ENCODE measurements around the gene RIN3.

Gene RIN3

GRCh38 chr14:92487513-92488133 lies 26.0 kb upstream of the RIN3 start:
- DNase-seq (ENCODE audit: low spot score), result no peak

DNA sequence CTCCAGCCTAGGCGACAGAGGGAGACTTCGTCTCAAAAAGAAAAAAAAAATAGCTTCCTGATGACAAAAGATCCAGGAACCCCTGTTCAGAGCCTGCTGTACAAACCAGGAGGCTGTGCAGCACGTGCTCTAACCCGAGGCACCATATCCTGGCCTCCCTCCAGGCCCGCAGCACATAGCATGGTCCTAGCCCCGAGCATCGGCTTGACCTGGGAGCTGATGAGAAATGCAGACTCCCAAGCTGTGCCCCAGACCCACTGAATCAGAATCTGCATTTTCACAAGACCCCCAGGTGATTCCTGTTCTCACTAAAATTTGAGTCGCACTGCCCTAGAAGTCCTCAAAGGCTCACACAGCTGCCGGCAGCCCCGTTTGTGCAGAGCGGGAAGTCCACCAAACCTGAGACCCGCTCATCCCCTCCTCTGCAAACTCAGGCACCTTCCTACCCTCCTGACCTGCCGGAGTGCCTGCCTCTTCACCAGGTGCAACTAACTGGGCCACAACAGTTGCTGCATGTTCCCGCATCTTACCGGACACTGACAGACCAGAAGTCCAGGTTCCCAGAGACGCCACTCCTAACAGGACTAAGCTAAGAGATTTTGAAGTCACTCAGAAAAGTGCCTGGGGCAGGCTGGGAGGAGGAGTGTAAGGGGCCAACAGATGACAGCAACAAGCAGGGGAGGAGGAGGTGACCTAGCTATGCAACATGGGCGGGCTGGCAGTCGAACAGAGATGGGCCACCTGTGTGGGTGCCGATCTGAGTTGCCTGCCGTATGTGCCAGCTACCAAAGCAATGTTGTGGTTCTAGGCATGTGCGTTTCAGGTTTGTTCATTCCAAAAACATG lies 24.0 kb upstream of the RIN3 start:
- no peak for DNase-seq (ENCODE audit: low spot score)

- peak; percentile 41 for DNase-seq (ENCODE audit: low spot score)
Measured at GRCh38 chr14:92490239-92490959, 23.2 kb upstream of the RIN3 start.

DNA sequence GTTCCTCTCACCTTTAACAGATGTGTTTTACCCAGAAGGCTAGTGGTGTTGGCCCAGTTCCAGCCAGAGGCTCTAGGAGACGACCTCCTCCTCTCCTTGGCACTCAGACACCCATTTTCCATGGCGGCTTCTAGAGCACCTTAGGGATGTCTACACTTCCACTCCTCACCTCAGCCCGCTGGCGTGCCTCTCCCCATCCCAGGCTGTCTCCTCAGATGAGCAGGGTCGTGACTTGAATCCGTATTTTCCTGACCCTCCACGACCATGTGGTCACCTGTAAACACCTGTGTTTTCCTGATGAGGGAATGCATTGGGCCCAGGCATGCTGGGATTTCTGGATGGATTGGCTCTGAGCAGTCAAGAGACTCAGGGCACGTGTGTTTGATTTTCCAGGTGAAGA lies 21.8 kb upstream of the RIN3 start:
- no peak for DNase-seq (ENCODE audit: low spot score)

GRCh38 chr14:92492258-92492657 lies 21.3 kb upstream of the RIN3 start:
- peak; percentile 36 for DNase-seq (ENCODE audit: low spot score)

- DNase-seq (ENCODE audit: low spot score), result no peak
Measured at GRCh38 chr14:92493024-92493423, 20.6 kb upstream of the RIN3 start.

- DNase-seq (ENCODE audit: low spot score), result no peak
Measured at GRCh38 chr14:92493492-92493891, 20.1 kb upstream of the RIN3 start.

GRCh38 chr14:92494512-92494911 lies 19.1 kb upstream of the RIN3 start:
- DNase-seq (ENCODE audit: low spot score), result no peak

GRCh38 chr14:92495027-92495426 lies 18.6 kb upstream of the RIN3 start:
- peak; percentile 19 for DNase-seq (ENCODE audit: low spot score)

DNA sequence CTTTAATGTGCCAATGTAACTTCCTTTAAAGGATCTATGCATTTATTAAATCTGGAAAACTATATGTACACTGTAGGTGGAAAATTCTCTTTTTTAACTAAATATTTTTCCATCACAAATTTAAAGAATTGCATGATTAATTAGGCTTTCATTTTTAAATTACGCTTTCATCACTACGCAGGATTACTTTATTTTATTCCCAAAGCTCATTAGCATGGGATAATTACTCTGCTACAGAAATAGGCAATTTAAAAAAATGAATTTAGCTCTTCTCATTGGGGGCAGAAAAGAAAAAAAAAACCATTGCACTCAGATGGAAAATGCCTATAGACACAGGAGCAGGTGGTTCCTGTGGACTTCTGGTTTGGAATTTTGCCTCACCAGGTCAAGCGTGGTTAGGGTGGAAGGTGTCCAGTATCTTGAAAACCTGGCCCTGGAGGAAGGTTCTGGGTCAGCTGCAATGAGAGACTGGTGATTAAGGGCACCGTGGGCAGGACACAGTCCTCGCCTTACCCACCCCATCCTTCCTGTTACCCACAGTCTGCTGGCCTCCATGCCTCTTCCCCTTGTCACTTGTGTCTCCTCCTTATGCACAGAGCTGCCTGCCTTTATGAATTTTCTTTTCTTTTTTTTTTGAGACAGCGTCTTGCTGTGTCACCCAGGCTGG lies 17.3 kb upstream of the RIN3 start:
- no peak for DNase-seq (ENCODE audit: low spot score)

- DNase-seq (ENCODE audit: low spot score), result no peak
Measured at GRCh38 chr14:92497391-92497790, 16.2 kb upstream of the RIN3 start.

DNA sequence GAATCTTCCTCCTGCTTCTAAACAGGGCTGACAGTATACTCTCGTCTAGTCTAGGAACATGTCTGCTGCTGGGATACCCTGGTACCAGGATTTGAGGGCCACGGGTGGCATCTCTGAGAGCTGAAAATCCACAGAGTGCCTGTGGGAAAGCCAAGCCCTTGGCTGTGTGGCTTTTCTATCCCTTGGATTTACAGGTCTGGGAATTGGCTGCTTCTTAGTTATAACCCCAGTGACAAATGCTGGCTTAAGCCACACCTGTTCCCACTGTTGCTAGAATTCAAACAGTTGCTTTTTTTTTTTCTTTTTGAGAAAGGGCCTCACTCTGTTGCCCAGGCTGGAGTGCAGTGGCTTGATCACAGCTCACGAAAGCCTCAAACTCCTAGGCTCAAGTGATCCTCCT lies 14.3 kb upstream of the RIN3 start:
- DNase-seq (ENCODE audit: low spot score), result no peak

DNA sequence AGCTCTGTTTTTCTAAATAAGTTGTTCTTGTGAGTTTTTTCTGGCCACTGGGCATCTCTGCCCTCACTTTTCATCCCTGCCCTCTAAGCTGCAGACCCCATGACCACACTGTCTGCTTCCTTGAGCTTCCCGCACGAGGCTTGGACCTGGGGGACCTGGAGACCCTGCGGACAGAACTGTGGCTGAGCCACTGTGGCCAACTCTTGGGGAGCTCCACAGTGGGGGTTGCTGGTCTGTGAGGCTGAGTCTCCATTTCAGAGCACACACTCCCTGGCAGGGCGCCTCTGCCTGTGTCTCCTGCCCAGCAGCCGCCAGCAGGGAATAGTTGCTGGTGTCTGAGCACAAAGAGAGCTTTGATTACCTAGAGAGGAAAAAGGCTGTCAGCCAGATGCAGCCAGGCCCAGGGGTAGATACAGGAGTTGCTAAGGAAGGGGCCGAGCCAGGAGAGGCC lies 13.1 kb upstream of the RIN3 start:
- peak; percentile 59 for DNase-seq (ENCODE audit: low spot score)

- no peak for DNase-seq (ENCODE audit: low spot score)
Measured at GRCh38 chr14:92501891-92502351, 11.7 kb upstream of the RIN3 start.

DNA sequence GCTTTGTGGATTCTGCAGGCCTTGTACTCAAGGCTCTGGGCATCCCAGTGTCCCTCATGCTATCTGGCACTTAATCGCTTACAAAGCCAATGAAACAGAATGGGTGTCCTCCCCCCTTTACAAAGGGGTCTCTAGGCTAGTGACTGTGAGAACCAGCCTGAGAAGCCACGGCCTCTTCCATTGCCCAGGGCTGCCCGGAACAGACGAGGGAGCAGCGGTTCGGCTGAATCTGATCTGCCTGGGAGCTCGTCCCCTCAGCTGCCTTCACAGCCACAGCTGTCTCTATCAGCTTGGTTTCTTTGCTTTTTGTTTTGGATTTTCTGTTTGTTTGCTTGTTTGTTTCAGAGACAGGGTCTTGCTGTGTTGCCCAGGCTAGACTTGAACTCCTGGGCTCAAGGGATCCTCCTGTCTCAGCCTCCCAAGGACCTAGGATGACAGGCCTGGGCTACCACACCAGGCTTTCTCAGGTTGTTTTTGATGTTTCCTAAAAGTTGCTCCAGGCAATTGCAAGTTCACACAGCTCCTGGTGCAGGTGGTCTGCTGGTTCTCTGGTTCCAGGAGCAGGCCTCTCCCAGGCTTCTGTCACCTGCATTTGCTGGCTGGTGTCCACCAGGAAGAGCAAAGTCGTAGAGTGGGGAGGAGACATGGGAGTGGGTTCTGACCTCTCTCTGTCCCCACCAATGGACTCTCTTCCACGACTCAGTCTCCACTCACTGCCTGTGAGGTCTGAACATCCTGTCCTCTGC lies 10.9 kb upstream of the RIN3 start:
- no peak for DNase-seq (ENCODE audit: low spot score)

GRCh38 chr14:92503756-92504491 lies 9.7 kb upstream of the RIN3 start:
- DNase-seq (ENCODE audit: low spot score), result no peak

DNA sequence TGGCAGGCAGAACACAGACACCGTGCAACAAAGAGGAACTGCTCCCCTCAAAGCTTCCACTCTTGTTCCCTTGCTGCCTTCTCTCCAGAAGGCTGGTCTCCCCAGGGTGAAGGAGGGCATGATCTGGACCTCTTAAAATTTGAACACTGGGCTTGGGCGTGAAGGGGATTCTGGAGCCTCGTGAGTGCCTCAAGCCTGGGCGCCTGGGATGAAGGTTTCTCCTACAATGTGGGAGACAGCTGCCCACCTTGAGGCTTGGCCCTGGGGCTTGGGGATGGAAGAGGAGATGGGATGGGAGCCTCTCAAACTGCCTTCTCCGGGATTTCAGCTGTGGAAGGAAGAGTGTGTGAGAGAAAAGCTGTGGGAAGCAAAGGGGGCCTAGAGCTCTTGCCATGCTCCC lies 7.8 kb upstream of the RIN3 start:
- DNase-seq (ENCODE audit: low spot score), result no peak

GRCh38 chr14:92506231-92506630 lies 7.3 kb upstream of the RIN3 start:
- no peak for DNase-seq (ENCODE audit: low spot score)

DNA sequence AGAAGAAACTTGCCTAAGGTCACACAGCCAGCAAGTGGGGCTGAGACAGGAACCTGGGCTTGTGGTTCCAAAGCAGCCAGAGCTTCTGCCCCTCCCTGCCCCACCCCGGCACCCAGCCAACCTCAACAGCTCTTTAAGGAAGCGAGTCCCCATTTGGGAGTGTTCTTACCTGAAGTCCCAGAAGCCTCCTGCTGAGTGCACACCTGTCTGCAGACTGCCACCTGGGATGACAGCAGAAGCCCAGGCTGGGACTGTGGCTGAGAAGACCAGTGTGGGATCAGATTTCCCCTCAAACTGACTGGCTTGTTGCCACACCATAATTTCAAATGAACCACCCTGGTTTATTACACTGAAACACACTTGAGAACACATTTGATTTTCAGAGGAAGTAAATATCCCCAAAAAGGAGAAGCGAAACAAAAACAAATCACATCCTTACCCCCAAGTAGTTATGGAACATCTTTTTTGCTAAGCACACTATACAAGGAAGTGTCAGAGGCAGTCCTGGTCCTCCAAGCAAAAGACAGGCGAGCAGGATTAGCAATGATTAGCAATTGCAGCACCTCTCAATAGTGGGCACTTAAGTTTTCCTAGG lies 6.3 kb upstream of the RIN3 start:
- peak; percentile 53 for DNase-seq (ENCODE audit: low spot score)

- DNase-seq (ENCODE audit: low spot score), result no peak
Measured at GRCh38 chr14:92510972-92511371, 2.6 kb upstream of the RIN3 start.
